SK-N-SH treated with all-trans-retinoic acid at 6 μM for 48 hours (cell line): ENCODE results near the gene FBXL17.

Source experiments
- ATAC-seq: fragments of 200-7000 bp; cut with Tn5 transposase; 3 replicates; pipeline ENCODE4 v1.9.1; 2020; ENCODE audit warnings: mild to moderate bottlenecking, moderate library complexity
- ARNTL ChIP-seq: fragments of 450-650 bp; formaldehyde crosslinking; IDR thresholded peaks from 2 replicates; pipeline ENCODE4 v1.5.0; 2020; ENCODE audit warnings: low read depth, mild to moderate bottlenecking, moderate library complexity, borderline replicate concordance
- BACH2 ChIP-seq: fragments of 250-450 bp; sonication (Bioruptor Pico); IDR thresholded peaks from 2 replicates; pipeline ENCODE4 v1.9.0; 2021; ENCODE audit warnings: mild to moderate bottlenecking, borderline replicate concordance
- CREB5 ChIP-seq: fragments of 250-450 bp; sonication (Bioruptor Pico); IDR thresholded peaks from 2 replicates; pipeline ENCODE4 v1.5.1; 2020; ENCODE audit warnings: low read depth, mild to moderate bottlenecking, moderate library complexity
- CSDC2 ChIP-seq: fragments of 250-450 bp; sonication (Bioruptor Pico); IDR thresholded peaks from 2 replicates; pipeline ENCODE4 v1.5.0; 2020; ENCODE audit warnings: mild to moderate bottlenecking, moderate library complexity
- ESRRG ChIP-seq: fragments of 250-450 bp; sonication (Bioruptor Pico); IDR thresholded peaks from 2 replicates; pipeline ENCODE4 v1.6.1; 2021; ENCODE audit warnings: mild to moderate bottlenecking
- GLIS3 ChIP-seq: fragments of 250-450 bp; sonication (Bioruptor Pico); IDR thresholded peaks from 2 replicates; pipeline ENCODE4 v1.5.0; 2020; ENCODE audit warnings: mild to moderate bottlenecking, moderate library complexity
- ISL1 ChIP-seq: fragments of 250-450 bp; sonication (Bioruptor Pico); IDR thresholded peaks from 2 replicates; pipeline ENCODE4 v2.1.2; 2022; ENCODE audit warnings: mild to moderate bottlenecking, moderate library complexity
- OSR1 ChIP-seq: fragments of 250-450 bp; sonication (Bioruptor Pico); IDR thresholded peaks from 2 replicates; pipeline ENCODE4 v1.8.0; 2022; ENCODE audit warnings: moderate library complexity, mild to moderate bottlenecking, inconsistent platforms
- PATZ1 ChIP-seq: fragments of 250-450 bp; sonication (Bioruptor Pico); IDR thresholded peaks from 2 replicates; pipeline ENCODE4 v1.8.0; 2020; ENCODE audit warnings: mild to moderate bottlenecking, moderate library complexity, borderline replicate concordance
- PPARA ChIP-seq: fragments of 250-450 bp; sonication (Bioruptor Pico); IDR thresholded peaks from 2 replicates; pipeline ENCODE4 v1.5.0; 2020; ENCODE audit warnings: mild to moderate bottlenecking, borderline replicate concordance
- RARB ChIP-seq: fragments of 250-450 bp; sonication (Bioruptor Pico); IDR thresholded peaks from 2 replicates; pipeline ENCODE4 v1.8.0; 2021; ENCODE audit warnings: mild to moderate bottlenecking, moderate library complexity
- TCF4 ChIP-seq: fragments of 250-450 bp; sonication (Bioruptor Pico); IDR thresholded peaks from 2 replicates; pipeline ENCODE4 v1.8.0; 2021; ENCODE audit warnings: mild to moderate bottlenecking, moderate library complexity, borderline replicate concordance
- TOX ChIP-seq: fragments of 250-450 bp; sonication (Bioruptor Pico); IDR thresholded peaks from 2 replicates; pipeline ENCODE4 v1.8.0; 2021; ENCODE audit warnings: mild to moderate bottlenecking, moderate library complexity, borderline replicate concordance
- TSHZ2 ChIP-seq: fragments of 250-450 bp; sonication (Bioruptor Pico); IDR thresholded peaks from 2 replicates; pipeline ENCODE4 v1.5.0; 2020; ENCODE audit warnings: mild to moderate bottlenecking, moderate library complexity
- ZC3H10 ChIP-seq: fragments of 250-450 bp; sonication (Bioruptor Pico); IDR thresholded peaks from 2 replicates; pipeline ENCODE4 v1.5.1; 2021; ENCODE audit warnings: mild to moderate bottlenecking, moderate library complexity
- ZFP3 ChIP-seq: fragments of 250-450 bp; sonication (Bioruptor Pico); IDR thresholded peaks from 2 replicates; pipeline ENCODE4 v1.5.0; 2020; ENCODE audit warnings: mild to moderate bottlenecking, moderate library complexity
- ZFP30 ChIP-seq: fragments of 450-650 bp; formaldehyde crosslinking; IDR thresholded peaks from 2 replicates; pipeline ENCODE4 v1.5.0; 2022; ENCODE audit warnings: mild to moderate bottlenecking, moderate library complexity
- ZNF565 ChIP-seq: fragments of 450-650 bp; formaldehyde crosslinking; conservative IDR thresholded peaks from 2 replicates; pipeline ENCODE4 v1.5.0; 2020; ENCODE audit warnings: low read depth, mild to moderate bottlenecking, moderate library complexity
- ZNF70 ChIP-seq: fragments of 450-650 bp; formaldehyde crosslinking; IDR thresholded peaks from 2 replicates; pipeline ENCODE4 v1.5.0; 2020; ENCODE audit warnings: mild to moderate bottlenecking, moderate library complexity
- ZNF8 ChIP-seq: fragments of 450-650 bp; formaldehyde crosslinking; IDR thresholded peaks from 2 replicates; pipeline ENCODE4 v1.5.0; 2020; ENCODE audit warnings: mild to moderate bottlenecking, moderate library complexity

Gene FBXL17

GRCh38 chr5:108054349-108054748 is 327.5 kb downstream of the FBXL17 start (continued):
- TF ChIP-seq PATZ1 (CRISPR knock-in tag), result no peak

GRCh38 chr5:108046955-108047670 is 334.8 kb downstream of the FBXL17 start:
- TF ChIP-seq OSR1 (CRISPR knock-in tag), result no peak
- no peak for TF ChIP-seq ESRRG
- no peak for TF ChIP-seq CREB5
- no peak for TF ChIP-seq RARB (CRISPR knock-in tag)
- no peak for TF ChIP-seq BACH2 (CRISPR knock-in tag)
- TF ChIP-seq, all 23 proteins: peak for 0
- ATAC-seq, result no peak

- no peak for ATAC-seq
- TF ChIP-seq ISL1 (CRISPR knock-in tag) (no peak), ZNF565 (no peak), ZC3H10 (CRISPR knock-in tag) (no peak), CSDC2 (CRISPR knock-in tag) (no peak)
Measured at GRCh38 chr5:108036482-108036881, 345.4 kb downstream of the FBXL17 start.

- TF ChIP-seq ISL1 (CRISPR knock-in tag) (peak; percentile 57), TOX (CRISPR knock-in tag) (no peak), TSHZ2 (peak; percentile 74; the same call in 1 of the 2 replicates), ZFP30 (no peak), TCF4 (CRISPR knock-in tag) (peak; percentile 89), ZNF8 (CRISPR knock-in tag) (0 out of 2 replicates have a peak, but pooled peaks have one; percentile 10)
- ATAC-seq, result peak; percentile 61
Measured at GRCh38 chr5:108028883-108029282, 353.0 kb downstream of the FBXL17 start.

GRCh38 chr5:108028412-108028811 is 353.5 kb downstream of the FBXL17 start:
- TF ChIP-seq TOX (CRISPR knock-in tag), result no peak
- no peak for TF ChIP-seq TCF4 (CRISPR knock-in tag)
- ATAC-seq, result peak; percentile 81

- ATAC-seq, result no peak
- TF ChIP-seq PPARA (CRISPR knock-in tag) (no peak), ZNF70 (CRISPR knock-in tag) (no peak), ZFP3 (CRISPR knock-in tag) (no peak), CREB5 (no peak), BACH2 (CRISPR knock-in tag) (no peak), ZNF8 (CRISPR knock-in tag) (no peak), ZC3H10 (CRISPR knock-in tag) (no peak), ISL1 (CRISPR knock-in tag) (no peak), GLIS3 (no peak), ZNF565 (no peak), CSDC2 (CRISPR knock-in tag) (no peak), ESRRG (no peak), TOX (CRISPR knock-in tag) (no peak), ARNTL (CRISPR knock-in tag) (no peak)
Measured at GRCh38 chr5:108025957-108026356, 355.9 kb downstream of the FBXL17 start.
